K562 treated with DMSO at 1 percent for 4 hours (cell line): Measurements from ENCODE around the gene PPP1CC. TPM values are rescaled to one million over a fixed set of nuclear protein-coding genes. Genes with fewer than 3 reads are reported as not detected.

Experiments
- total RNA-seq: library from RNA; unstranded; fragments of 300-600 nt; gene quantifications from 2 replicates; pipeline ENCODE4 v1.2.3, GENCODE V29; 2022; ENCODE audit not compliant: insufficient read depth

PPP1CC gene
- total RNA-seq: 144 and 156 TPM in 2 replicates

DNA sequence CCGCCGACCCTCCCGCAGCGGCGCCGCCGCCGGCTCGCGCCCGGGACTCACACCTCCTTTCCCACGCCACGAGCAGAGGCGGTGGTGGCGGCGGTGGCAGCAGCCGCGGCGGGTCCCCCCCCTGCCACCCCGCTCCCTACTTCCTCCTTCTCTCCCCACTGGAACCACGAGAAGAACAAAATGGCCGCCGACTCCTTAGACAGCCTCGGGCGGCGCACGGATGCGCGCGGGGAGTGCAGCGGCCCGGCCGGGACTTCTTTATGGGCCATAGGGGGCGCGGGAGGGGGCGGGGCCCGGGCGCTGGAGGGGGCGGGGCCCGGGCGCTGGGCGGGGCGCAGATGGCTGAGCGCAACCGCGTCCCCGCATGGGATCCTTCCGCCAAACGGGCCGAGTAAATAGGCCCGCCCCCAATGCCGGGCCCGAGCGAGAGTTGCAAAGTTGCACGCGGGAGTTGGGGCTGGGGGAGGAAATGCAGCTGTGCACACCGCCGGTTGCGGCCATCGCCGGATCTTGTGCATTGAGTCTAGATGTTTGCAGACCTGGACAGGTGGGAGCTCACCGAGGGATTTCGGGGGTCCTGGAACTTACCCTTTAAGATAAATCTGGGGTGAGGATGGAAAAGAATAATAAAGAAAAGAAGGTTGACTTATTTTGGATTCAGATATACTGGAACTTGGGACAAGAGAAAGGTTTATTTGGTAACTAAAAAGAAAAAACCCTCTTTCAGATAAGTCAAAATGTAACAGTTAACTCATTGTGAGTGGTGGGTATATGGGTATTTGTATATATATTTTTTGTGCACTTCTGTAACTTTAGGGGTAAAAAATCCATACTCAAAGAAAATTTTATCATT is at the start of gene PPP1CC:
PPP1CC (minus strand) TSS at position 174 of the 853 bp plus-strand sequence. CDS start 184 bp downstream, outside the sequence.

DNA sequence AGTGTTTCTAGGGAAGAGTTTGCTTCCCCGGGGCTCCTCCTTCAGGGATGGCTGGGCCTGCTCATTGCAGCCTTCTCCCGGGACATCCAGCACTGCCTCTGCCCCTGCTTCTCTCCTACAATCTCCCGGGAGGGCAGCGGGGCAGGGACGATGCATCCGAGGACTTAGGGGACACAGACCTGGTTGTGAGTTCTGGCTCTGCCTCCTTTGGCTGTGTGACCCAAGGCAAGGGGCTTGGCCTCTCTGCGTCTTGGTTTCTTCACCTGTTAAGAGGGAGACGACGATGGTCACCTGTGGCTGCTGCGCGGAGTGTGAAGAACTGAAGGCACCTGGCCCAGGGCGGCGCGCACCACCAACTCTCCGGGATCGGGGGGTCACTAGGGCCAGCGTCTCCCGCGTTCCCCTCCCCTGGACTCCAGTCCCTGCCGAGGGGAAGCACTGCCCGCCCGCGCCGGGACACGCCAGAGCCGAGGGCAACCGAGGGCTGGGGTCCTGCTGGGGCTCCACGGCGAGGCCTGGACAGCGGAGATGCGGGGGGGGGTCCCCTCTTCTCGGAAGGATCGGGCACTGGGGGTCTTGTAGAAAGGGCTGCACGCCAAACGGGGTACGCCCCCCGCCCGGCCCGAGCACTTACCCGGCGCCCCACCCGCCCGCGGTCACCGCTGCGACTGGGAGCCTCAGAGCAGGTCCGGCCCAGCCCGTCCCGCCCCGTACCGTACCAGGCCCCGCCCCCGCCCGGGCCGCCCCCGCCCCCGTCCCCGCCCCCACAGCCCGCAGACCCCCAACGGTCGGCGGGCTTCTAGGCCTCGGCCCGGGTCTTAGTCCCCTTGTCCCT is 54.0 kb downstream of the PPP1CC start, which contains the start of gene HVCN1:
HVCN1 (minus strand) TSS at position 670 of the 835 bp plus-strand sequence. CDS start 5,870 bp downstream, outside the sequence.

Other genes with a start within 250 kb of the PPP1CC start
- 100 and 127 TPM in 2 replicates for gene VPS29, start 240.8 kb downstream of the PPP1CC start, total RNA-seq
- gene RAD9B, start 240.6 kb downstream of the PPP1CC start, total RNA-seq: 1.5 and 3.3 TPM in 2 replicates
- 13.6 and 15.3 TPM in 2 replicates for gene PPTC7, start 159.6 kb downstream of the PPP1CC start, total RNA-seq
- gene TCTN1, start 128.8 kb downstream of the PPP1CC start, total RNA-seq: 6.3 and 11.8 TPM in 2 replicates
- 4.2 and 4.3 TPM in 2 replicates for gene HVCN1, start 53.8 kb downstream of the PPP1CC start, total RNA-seq
- not detected in 2 replicates for gene CCDC63, start 104.1 kb upstream of the PPP1CC start, total RNA-seq
- gene MYL2, start 177.7 kb upstream of the PPP1CC start, total RNA-seq: not detected in 2 replicates